Measurements from ENCODE around the gene SCN4A.

SCN4A gene

DNA sequence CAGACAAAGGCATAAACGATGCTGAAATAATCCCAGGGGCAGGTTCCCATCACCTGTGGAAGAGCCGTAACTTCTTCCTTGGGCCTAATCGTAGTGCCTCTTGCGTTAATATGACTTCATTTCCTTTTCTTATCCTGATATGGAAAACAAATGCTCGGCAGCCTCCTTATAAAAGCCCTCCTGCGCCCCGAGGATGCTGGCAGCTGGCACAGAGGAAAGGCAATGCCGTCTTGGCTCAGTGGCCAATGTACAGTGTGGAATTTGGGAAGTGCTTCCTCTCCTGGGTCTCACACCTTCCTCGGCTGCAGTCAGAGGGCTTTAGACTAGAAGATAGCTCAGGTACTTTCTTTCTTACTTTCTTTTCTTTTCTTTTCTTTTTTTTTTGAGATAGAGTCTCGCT, 3.4 kb downstream of the SCN4A start:
- TF ChIP-seq, protein P1, sequence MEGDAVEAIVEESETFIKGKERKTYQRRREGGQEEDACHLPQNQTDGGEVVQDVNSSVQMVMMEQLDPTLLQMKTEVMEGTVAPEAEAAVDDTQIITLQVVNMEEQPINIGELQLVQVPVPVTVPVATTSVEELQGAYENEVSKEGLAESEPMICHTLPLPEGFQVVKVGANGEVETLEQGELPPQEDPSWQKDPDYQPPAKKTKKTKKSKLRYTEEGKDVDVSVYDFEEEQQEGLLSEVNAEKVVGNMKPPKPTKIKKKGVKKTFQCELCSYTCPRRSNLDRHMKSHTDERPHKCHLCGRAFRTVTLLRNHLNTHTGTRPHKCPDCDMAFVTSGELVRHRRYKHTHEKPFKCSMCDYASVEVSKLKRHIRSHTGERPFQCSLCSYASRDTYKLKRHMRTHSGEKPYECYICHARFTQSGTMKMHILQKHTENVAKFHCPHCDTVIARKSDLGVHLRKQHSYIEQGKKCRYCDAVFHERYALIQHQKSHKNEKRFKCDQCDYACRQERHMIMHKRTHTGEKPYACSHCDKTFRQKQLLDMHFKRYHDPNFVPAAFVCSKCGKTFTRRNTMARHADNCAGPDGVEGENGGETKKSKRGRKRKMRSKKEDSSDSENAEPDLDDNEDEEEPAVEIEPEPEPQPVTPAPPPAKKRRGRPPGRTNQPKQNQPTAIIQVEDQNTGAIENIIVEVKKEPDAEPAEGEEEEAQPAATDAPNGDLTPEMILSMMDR (IDR thresholded peaks at IDR 0.05; ENCODE audit: low read depth, low read length, missing control alignments): no peak

DNA sequence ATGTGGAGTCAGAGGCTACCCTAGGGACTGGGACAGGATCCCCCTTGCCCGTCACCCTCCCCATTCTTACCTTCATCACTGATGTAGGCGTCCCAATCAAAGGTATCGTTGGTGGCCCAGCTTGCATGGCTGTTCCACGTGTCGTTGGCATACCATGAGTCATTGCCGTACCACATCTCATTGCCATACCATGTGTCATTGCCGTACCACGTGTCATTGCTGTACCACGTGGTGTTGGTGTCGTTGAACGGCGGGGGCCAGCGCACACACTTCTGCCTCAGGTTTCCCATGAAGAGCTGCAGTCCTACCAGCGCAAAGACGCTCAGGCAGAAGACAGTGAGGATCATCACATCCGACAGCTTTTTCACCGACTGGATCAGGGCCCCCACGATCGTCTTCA, 4.8 kb downstream of the SCN4A start:
- TF ChIP-seq, protein P1 (IDR thresholded peaks at IDR 0.05; ENCODE audit: low read depth, low read length, missing control alignments): no peak
- no peak for DNase-seq (ENCODE audit: extremely low read depth, low read depth)
- H3K4me3 ChIP-seq (replicated peaks; ENCODE audit: low read depth, low read length): no peak overlapping the region

More for the DNA sequence above, 3.4 kb downstream of the SCN4A start:
- no peak for DNase-seq (ENCODE audit: extremely low read depth, low read depth)
- no peak overlapping the region for H3K4me3 ChIP-seq (replicated peaks; ENCODE audit: low read depth, low read length)

DNA sequence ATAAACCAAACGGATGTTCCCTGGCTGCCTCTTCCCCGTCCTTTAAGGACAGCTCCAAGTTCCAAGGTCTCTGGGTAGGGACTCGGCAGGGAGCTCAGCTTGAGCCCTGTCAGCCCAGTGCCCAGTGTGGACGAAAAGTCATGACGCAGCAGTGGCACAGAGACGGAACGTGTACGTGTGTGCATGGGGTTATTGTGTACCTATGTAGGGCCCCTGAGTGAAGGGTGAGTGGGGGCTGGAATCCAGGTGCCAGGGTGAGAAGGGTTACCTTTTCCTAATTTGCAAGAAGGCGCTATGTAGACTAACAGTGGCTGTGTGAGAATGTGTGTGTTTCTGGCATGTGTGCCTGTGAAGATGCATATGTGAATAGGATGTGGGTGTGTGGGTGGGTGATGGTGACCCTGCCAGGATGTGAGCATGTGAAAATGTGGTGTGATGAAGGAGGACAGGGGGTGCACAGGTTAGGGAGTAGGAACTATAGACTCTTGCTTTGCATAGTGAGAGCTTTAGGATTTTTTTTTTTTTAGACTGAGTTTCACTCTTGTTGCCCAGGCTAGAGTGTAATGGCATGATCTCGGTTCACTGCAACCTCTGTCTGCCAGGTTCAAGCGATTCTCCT, 6.0 kb downstream of the SCN4A start:
- TF ChIP-seq, protein P1 (IDR thresholded peaks at IDR 0.05; ENCODE audit: low read depth, low read length, missing control alignments): no peak
- no peak overlapping the region for H3K4me3 ChIP-seq (replicated peaks; ENCODE audit: low read depth, low read length)
- DNase-seq (ENCODE audit: extremely low read depth, low read depth): no peak

DNA sequence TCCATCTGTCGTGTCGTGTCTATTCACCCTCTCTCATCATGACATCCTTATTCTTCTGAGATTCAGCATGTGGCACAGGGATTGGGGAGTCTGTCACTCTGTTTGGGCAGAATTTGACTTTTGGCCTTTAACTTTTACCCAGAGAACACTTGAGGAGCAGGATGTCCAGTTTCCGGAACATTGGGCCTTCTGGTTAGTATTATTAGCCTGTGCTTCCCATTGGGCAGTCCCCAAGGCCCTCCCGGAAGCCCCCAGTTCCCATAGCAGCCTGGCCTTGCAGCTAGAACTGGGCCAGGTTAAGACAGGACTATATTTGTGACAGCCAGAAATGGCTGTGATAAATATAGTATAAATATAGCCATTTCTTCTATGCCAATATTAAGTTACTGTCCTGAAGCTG, 9.6 kb downstream of the SCN4A start:
- H3K4me3 ChIP-seq (replicated peaks; ENCODE audit: low read depth, low read length): no peak overlapping the region
- TF ChIP-seq, protein P1 (IDR thresholded peaks at IDR 0.05; ENCODE audit: low read depth, low read length, missing control alignments): no peak
- DNase-seq (ENCODE audit: extremely low read depth, low read depth): no peak

DNA sequence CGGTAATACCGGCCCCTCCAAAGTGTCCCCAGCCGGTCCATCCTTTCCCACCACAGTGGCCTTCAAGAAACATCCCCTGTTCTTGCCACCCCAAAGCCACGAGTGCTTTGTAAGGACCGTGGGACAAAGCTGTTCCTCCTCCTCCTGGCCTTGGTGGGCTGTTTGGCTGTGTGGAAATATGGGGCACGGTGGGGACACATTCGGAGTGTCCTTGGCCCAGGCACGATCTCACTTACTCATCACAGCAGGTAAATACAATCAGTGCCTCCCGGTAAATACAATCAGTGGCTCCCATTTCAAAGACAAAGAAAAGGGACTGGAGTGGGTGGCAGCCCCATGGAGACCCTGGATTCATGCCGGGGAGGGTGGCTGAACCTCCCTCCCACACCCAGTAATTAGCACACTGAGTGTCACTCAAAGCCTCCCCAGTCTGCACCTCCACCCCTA, 10.4 kb downstream of the SCN4A start:
- DNase-seq (ENCODE audit: extremely low read depth, low read depth): no peak
- no peak overlapping the region for H3K4me3 ChIP-seq (replicated peaks; ENCODE audit: low read depth, low read length)
- TF ChIP-seq, protein P1 (IDR thresholded peaks at IDR 0.05; ENCODE audit: low read depth, low read length, missing control alignments): no peak

DNA sequence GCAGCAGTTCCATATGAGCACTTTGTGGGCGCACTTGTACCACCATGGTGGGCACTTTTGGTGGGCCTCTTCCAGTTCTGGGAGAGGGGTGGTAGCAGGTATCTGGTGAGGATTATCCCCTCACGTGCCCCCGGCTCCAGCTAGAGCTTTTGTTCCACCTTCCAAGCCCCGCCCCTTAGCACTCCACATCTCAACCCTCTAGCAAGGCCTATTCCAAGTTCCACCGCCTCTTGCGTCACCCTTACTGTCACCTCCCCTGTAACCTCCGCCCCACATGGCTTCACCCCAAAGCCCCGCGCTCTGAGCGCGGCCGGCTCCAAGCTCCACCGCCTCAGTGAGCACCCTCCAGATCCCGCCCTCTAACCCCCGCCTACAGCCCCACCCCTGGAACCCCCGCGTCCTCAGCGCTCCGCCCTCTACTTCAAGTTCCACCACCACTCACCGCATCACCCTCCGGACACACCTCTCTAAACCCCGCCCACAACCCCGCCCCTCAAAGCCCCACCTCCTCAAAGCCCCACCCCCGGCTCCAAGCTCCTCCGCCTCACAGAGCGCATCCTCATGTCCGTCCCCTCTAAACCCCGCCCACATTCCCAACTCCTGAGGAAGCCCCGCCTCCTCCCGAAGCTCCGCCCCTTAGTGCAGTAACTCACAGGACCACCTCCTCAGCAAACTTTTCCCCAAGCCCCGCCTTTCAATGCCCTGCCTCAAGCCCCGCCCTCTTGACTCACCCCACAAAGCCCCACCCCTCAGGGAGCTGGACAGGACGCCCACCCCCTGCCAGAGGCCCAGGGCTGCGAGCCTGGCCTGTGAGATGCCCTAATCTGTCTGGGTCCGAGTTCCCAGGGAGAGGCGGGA, 11.1 kb downstream of the SCN4A start:
- no peak overlapping the region for H3K4me3 ChIP-seq (replicated peaks; ENCODE audit: low read depth, low read length)
- TF ChIP-seq, protein P1 (IDR thresholded peaks at IDR 0.05; ENCODE audit: low read depth, low read length, missing control alignments): no peak
- no peak for DNase-seq (ENCODE audit: extremely low read depth, low read depth)
